HG03159 (cell line): ENCODE data around the gene DPF3.

Experiments
- ATAC-seq: cut with Tn5 transposase; IDR thresholded peaks from one replicate; pipeline ENCODE4 v1.9.1; 2021; ENCODE audit warnings: mild to moderate bottlenecking, moderate library complexity; ENCODE audit not compliant: unreplicated experiment

DPF3 gene

DNA sequence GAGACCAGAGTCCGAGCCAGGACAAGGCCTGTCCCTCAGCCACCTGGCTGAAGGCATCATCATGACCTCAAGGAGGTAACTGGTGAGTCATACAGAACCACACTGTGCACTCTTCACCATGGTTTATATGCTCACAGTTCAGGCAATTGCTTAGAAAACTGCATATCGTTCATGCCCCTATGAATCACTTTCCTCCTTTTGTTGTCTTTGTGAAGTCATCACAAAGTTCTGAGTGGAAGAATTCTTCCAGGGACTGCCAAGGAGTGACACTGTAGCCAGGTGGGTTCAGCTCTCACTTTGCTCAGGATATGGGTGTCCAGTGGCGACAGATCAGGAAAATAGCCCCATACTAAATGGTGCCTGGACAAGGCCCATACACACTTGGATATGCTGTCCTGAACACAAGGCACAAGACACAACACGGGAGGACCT, 92.5 kb downstream of the DPF3 start:
- ATAC-seq = no peak

GRCh38 chr14:72800848-72801370, 93.0 kb downstream of the DPF3 start:
- ATAC-seq = no peak

- no peak for ATAC-seq
Observed at GRCh38 chr14:72800296-72800695, 93.6 kb downstream of the DPF3 start.

GRCh38 chr14:72796935-72797334, 97.0 kb downstream of the DPF3 start:
- ATAC-seq = no peak

DNA sequence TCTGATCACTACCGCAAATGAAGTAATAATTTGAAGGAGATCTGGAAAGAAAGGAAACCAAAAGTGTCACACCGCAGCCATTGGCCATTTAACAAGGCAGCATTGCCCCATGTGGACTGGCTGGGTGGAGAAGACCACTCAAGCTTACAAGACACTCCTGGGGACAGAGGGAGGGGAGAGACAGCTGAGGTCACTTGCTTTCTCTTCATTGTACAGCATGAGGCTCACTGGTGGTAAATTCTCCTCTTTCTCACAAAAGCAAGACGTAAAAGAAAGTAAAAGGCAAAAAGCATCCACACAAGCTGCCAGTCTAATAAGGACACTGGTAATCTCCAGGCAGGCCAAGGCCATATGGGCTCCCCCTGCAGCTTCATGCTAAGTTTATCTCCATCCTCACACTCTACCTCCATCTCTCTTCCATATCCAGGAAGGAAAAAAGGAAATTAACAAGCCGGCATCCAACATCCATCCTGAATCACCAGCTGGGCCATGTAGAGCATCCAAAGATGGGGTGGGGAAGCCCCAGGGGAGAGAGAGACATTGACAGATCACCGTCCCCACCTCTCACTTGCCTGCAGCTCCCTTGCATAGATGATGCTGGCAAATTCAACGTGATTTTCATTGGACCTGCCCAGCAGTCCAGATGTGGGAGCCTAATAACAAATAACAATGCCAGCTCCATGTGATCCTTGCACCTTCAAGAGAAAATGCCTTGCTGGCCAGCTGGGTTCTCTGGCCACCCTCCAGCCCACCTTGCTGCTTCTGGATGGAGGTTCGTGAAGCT, 100.6 kb downstream of the DPF3 start:
- ATAC-seq = no peak

GRCh38 chr14:72792051-72792788, 101.7 kb downstream of the DPF3 start:
- no peak for ATAC-seq

GRCh38 chr14:72790887-72791566, 102.9 kb downstream of the DPF3 start:
- ATAC-seq = no peak

DNA sequence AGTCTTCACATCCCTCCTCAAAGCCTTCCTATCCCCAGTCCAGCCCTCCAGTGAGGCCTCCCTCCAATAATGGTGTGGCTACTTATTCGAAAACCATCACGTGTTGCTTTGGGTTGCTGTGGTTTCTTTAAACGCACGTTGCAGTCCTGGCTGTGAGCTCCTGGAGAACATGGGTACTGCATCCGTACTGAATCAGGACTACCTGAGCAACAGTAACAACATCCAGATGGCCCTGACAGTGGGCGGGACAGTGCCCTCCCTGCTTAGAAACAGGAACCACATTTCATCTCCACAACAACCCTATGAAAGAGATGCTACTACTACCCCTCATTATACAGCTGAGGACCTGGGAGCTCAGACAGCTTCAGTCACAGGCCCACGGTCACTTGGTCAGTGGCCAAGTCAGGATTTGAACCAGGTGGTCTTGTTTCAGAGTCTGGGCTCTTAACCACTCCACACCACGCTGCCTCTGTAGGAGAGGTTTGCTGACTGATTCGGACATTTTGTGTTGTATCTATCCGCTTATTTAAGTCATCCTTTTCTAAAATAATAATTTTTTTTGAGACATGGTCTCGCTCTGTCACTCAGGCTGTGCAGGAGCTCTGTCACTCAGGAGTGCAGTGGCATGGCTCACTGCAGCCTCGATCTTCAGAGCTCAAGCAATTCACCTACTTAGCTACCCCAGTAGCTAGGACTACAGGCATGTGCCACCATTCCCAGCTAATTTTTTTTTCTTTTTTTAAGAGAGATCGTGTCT, 104.8 kb downstream of the DPF3 start:
- ATAC-seq = no peak

DNA sequence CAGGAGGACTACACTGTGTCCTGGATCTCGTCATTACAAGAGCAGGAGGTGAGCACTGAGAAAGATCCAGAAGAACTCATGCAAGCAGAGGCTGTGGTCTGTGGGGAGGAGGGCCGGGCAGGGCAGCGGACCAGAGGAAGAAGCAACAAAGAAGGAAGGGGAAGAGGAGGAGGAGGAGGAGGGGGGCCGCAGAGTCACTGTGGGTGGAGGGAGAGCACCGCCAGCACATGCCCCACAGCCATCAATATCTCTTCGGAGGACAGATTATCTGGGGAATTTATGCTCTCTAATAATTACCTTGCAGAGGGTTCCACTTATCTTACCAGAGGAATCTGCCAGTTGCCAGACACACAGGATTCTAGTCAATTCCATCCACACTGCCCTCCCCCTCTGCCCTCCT, 105.6 kb downstream of the DPF3 start:
- ATAC-seq = no peak

- ATAC-seq = no peak
Observed at GRCh38 chr14:72787841-72788240, 106.1 kb downstream of the DPF3 start.

- no peak for ATAC-seq
Observed at GRCh38 chr14:72786378-72787350, 107.2 kb downstream of the DPF3 start.

- no peak for ATAC-seq
Observed at GRCh38 chr14:72783741-72784140, 110.2 kb downstream of the DPF3 start.

GRCh38 chr14:72782817-72783216, 111.1 kb downstream of the DPF3 start:
- no peak for ATAC-seq

GRCh38 chr14:72781561-72782508, 112.1 kb downstream of the DPF3 start:
- no peak for ATAC-seq

- ATAC-seq = no peak
Observed at GRCh38 chr14:72780751-72781150, 113.2 kb downstream of the DPF3 start.

DNA sequence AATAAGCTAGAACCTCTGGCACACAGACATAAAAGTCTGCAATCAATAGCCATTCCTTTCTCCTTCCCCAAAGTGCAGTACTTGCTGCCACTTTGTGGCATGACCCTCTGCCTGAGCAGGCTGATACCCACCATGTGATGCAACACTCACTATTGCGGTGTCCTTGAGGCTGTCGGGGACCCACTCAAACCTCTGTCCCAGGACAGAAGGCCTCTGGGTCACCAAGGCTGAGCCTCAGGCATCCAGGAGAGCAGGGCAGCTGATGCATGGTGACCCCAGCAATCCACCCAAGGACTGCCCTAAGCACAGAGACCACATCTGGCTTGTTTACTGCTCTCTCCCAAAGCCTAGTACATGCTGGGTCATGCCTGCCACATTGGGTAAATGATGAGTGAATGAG, 114.2 kb downstream of the DPF3 start:
- no peak for ATAC-seq

GRCh38 chr14:72777636-72778035, 116.3 kb downstream of the DPF3 start:
- ATAC-seq = no peak

DNA sequence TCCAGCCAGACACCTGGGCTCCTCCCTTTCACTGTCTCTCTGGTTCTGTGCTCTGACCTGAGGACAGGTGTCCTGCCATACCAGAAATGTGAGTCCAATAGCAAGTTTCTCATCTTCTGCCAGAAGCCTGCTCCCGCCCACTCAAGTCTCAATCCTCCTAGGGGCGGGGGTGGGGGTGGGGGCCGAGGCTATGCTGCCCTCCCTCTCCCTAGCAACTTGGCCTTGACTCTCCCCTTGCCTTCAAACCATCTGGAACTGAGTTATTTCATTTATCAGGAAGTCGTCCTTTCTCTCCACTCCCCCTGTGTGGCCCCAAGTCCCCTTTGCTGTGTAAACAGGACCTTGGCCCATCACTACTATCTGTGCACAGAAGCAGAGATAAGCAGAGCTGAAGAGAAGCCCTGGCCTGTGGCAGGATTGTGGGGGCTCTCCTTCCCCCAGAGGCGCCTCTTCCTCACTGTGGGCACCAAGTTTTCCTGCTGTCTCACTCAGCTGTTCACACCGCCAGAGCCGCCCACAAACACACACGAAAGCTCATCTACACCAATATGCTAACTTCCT, 117.1 kb downstream of the DPF3 start:
- no peak for ATAC-seq
